ENCODE data around the gene LRRC72.
"Not testable (repeated sequence)": the region's sequence is repeated elsewhere in the genome, so short reads cannot be mapped to it uniquely, and the experiment has no call there.

The LRRC72 gene

DNA sequence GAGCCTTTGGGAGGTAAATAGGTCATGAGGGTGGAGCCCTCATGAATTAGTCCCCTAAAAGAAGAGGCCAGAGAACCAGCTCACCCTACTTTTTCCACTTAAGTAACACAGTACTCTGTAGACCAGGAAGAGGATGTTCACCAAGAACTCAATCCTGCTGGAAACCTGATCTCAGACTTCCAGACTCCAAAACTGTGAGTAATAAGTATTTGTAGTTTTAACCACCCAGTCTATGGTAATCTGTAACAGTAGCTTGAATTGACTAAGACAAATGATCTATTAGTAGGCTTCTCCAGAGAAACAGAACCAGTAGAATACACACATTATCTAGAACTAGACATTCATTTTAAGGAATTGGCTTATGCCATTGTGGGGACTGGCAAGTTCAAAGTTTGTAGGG lies 67.4 kb downstream of the LRRC72 start:
- Histone ChIP-seq H3K9me3 (no peaks in the 10 kb centered on the region), H3K27me3 (no peaks in the 10 kb centered on the region), H3K4me1 (no peaks in the 10 kb centered on the region), H3K4me3 (ENCODE audit: low read depth, low read length) (no peak overlapping the region), H3K36me3 (no peaks in the 10 kb centered on the region)
- TF ChIP-seq, protein P1, sequence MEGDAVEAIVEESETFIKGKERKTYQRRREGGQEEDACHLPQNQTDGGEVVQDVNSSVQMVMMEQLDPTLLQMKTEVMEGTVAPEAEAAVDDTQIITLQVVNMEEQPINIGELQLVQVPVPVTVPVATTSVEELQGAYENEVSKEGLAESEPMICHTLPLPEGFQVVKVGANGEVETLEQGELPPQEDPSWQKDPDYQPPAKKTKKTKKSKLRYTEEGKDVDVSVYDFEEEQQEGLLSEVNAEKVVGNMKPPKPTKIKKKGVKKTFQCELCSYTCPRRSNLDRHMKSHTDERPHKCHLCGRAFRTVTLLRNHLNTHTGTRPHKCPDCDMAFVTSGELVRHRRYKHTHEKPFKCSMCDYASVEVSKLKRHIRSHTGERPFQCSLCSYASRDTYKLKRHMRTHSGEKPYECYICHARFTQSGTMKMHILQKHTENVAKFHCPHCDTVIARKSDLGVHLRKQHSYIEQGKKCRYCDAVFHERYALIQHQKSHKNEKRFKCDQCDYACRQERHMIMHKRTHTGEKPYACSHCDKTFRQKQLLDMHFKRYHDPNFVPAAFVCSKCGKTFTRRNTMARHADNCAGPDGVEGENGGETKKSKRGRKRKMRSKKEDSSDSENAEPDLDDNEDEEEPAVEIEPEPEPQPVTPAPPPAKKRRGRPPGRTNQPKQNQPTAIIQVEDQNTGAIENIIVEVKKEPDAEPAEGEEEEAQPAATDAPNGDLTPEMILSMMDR (IDR thresholded peaks at IDR 0.05; ENCODE audit: low read depth, low read length), result no peak
- DNase-seq, result no peak

DNA sequence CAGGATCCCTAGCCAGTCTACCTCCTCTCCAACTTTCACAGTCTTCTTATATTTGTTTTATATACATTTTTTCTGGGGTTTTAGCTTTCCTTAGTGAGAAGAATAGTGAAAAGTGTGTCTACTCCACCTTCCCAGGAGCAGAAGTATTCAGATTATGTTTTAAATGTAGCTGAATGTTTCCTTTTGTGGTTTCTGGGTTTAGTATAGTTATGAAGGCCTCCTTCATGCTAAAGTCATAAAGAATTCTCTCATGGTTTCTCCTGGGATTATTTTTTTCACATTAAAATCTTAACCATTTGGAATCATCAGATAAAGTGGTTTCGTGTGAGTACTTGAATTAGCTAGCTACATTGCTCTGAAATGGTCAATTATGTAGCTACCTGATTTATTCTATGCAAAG lies 68.1 kb downstream of the LRRC72 start:
- Histone ChIP-seq H3K9me3 (no peaks in the 10 kb centered on the region), H3K4me3 (ENCODE audit: low read depth, low read length) (no peak overlapping the region), H3K4me1 (peaks cover 2% of the 10 kb centered on the region; the same call in 1 of the 2 replicates), H3K27me3 (no peaks in the 10 kb centered on the region), H3K36me3 (no peaks in the 10 kb centered on the region)
- TF ChIP-seq, protein P1 (IDR thresholded peaks at IDR 0.05; ENCODE audit: low read depth, low read length), result no peak
- no peak for DNase-seq

DNA sequence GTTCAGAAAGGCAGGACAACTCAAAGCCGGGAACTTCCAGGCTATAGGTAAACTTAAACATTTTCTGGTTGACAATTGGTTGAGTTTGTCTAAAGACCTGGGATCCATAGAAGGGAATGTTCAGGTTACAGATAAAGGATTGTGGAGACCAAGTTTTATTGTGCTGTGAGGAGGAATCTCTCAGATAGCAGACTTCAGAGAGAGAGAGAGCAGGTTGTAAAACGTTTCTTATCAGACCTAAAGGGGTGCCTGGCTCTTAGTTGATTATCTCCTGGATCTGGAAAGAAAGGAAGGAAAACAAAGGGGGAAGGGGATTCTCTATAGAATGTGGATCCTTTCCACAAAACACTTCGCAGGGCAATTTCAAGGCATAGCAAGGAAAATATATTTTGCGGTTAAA lies 69.0 kb downstream of the LRRC72 start:
- H3K4me1 ChIP-seq; H3K9me3 ChIP-seq; H3K36me3 ChIP-seq; DNase-seq; H3K27me3 ChIP-seq; H3K4me3 ChIP-seq (ENCODE audit: low read depth, low read length): not testable (repeated sequence)

DNA sequence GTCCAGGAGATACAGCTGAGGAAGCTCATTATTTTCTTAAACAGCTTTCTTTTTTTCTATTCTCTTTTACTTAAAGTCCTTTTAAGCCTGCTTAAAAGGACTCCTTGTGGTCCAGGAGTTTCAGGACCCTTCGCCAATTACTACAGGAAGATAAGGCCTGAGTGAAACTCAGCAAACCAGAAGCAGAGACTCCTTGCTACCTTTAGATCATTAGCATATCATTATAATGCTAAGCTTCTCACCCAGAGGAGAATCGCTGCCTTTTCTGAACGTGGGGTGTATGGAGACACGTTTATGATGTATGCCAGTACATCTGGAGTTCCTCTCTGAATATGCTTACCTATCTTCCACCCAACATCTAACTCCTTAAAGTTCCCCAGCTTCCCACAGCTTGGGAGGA lies 71.4 kb downstream of the LRRC72 start:
- TF ChIP-seq, protein P1 (IDR thresholded peaks at IDR 0.05; ENCODE audit: low read depth, low read length), result no peak
- no peak for DNase-seq
- Histone ChIP-seq H3K36me3 (no peaks in the 10 kb centered on the region; the same call in 1 of the 2 replicates), H3K4me1 (peaks cover 6% of the 10 kb centered on the region), H3K4me3 (ENCODE audit: low read depth, low read length) (no peak overlapping the region), H3K27me3 (no peaks in the 10 kb centered on the region), H3K9me3 (no peaks in the 10 kb centered on the region)

DNA sequence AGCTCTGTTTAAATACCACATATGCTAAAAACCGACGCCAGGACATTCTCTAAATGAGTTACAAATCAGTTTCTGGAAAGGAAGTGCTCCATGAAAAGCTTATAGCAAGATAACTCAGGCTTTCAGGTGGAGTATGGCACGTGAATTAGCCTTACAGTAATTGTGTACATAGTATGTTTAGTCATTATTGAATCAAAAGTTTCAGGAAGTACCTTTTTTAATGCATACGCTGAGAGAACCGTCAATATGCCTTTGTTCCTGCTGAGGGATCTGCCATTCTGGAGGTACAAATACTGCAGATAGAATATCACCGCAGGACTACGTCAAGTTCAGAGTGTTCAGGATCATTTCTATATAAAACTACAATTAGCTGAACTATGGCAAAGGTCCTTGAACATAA lies 73.2 kb downstream of the LRRC72 start:
- Histone ChIP-seq H3K9me3 (no peaks in the 10 kb centered on the region), H3K4me3 (ENCODE audit: low read depth, low read length) (no peak overlapping the region), H3K36me3 (no peaks in the 10 kb centered on the region; the same call in 1 of the 2 replicates), H3K27me3 (no peaks in the 10 kb centered on the region), H3K4me1 (peaks cover 6% of the 10 kb centered on the region)
- TF ChIP-seq, protein P1 (IDR thresholded peaks at IDR 0.05; ENCODE audit: low read depth, low read length), result no peak
- no peak for DNase-seq

DNA sequence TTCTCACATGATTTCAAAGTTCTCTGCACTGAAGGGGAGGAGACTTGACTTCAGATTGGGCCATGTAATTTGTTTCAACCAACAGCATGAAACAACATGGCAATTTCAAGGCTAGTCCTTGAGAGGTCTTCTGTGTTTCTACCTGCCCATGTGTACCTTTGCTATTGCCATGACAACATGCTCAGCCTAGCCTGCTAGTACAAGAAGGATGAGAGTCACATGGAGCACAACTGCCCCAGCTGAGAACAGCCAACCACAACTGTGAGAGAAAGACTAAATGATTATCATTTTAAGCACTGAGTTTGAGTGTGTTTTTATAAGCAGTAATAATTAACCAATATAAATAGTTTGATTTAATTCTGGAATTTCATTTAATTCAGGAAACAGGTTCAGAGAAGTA lies 77.0 kb downstream of the LRRC72 start:
- H3K9me3 ChIP-seq, result no peaks in the 10 kb centered on the region
- no peak overlapping the region for H3K4me3 ChIP-seq (ENCODE audit: low read depth, low read length)
- no peak for DNase-seq
- peaks cover 6% of the 10 kb centered on the region for H3K4me1 ChIP-seq
- H3K36me3 ChIP-seq, result no peaks in the 10 kb centered on the region; the same call in 1 of the 2 replicates
- no peaks in the 10 kb centered on the region for H3K27me3 ChIP-seq
- TF ChIP-seq, protein P1 (IDR thresholded peaks at IDR 0.05; ENCODE audit: low read depth, low read length), result no peak

DNA sequence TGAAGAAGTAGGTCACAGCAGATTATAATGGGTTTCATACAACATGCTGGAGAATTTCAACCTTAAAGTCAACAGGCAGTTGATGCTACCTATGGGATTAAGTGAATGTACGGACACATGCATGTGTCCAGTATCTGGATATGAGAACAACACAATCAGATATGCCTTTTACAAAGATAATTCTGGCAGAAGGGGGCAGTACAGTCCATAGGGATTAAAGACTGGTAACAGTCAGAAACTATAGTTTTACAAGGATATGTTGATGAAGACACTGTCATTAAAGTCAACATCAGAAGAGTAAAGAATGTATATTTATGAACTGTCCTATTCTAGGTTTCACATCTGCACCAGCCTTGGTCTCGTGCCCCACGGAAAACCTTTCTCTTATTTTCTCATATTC lies 77.4 kb downstream of the LRRC72 start:
- Histone ChIP-seq H3K4me3 (ENCODE audit: low read depth, low read length) (no peak overlapping the region), H3K36me3 (no peaks in the 10 kb centered on the region; the same call in 1 of the 2 replicates), H3K4me1 (peaks cover 6% of the 10 kb centered on the region), H3K9me3 (no peaks in the 10 kb centered on the region), H3K27me3 (no peaks in the 10 kb centered on the region)
- no peak for DNase-seq
- TF ChIP-seq, protein P1 (IDR thresholded peaks at IDR 0.05; ENCODE audit: low read depth, low read length), result no peak
